ENCODE results near the gene SPATS1. TPM values are rescaled to one million over a fixed set of nuclear protein-coding genes. Genes with fewer than 3 reads are reported as not detected.
"Not testable (repeated sequence)": the region's sequence is repeated elsewhere in the genome, so short reads cannot be mapped to it uniquely, and the experiment has no call there.

SPATS1 gene
- total and polyA plus RNA-seq, 7 donors = not detected

GRCh38 chr6:44342052-44342451 lies 398 bp upstream of the SPATS1 start:
- peaks cover 3 to 26% (median 6%) of the 10 kb centered on the region in 3 donors for H3K27me3 ChIP-seq (ENCODE audit: insufficient read depth in 3 of 3, low read length in 2 of 3)
- H3K27ac ChIP-seq = no peak overlapping the region
- intact Hi-C loops (cut with DNase I) = no loop called here
- peak in 1 of 4 donors; percentile 19 for ATAC-seq
- no peaks in the 10 kb centered on the region for H3K9me3 ChIP-seq
- TF ChIP-seq CTCF (IDR thresholded peaks at IDR 0.05) = no peak
- H3K36me3 ChIP-seq (ENCODE audit: insufficient read depth in 1 of 2, low read depth in 1 of 2) = no peaks in the 10 kb centered on the region
- H3K4me3 ChIP-seq = peak overlapping the region; percentile 7
- 48 to 63% (median 51%) methylated on average over 6 of the region's 6 CpGs for WGBS, 3 donors
- no peak for DNase-seq
- no peaks in the 10 kb centered on the region for H3K4me1 ChIP-seq

- DNase-seq; intact Hi-C loops (cut with DNase I); H3K9me3 ChIP-seq; H3K4me3 ChIP-seq; H3K36me3 ChIP-seq (ENCODE audit: insufficient read depth in 1 of 2, low read depth in 1 of 2); H3K4me1 ChIP-seq; H3K27ac ChIP-seq; ATAC-seq: not testable (repeated sequence)
- H3K27me3 ChIP-seq (ENCODE audit: insufficient read depth in 3 of 3, low read length in 2 of 3) = peaks cover 3 to 17% (median 6%) of the 10 kb centered on the region in 3 donors
- 76 to 80% (median 79%) methylated on average over 4 of the region's 4 CpGs for WGBS, 3 donors
These were observed 4.4 kb downstream of the SPATS1 start for GRCh38 chr6:44346818-44347217.

DNA sequence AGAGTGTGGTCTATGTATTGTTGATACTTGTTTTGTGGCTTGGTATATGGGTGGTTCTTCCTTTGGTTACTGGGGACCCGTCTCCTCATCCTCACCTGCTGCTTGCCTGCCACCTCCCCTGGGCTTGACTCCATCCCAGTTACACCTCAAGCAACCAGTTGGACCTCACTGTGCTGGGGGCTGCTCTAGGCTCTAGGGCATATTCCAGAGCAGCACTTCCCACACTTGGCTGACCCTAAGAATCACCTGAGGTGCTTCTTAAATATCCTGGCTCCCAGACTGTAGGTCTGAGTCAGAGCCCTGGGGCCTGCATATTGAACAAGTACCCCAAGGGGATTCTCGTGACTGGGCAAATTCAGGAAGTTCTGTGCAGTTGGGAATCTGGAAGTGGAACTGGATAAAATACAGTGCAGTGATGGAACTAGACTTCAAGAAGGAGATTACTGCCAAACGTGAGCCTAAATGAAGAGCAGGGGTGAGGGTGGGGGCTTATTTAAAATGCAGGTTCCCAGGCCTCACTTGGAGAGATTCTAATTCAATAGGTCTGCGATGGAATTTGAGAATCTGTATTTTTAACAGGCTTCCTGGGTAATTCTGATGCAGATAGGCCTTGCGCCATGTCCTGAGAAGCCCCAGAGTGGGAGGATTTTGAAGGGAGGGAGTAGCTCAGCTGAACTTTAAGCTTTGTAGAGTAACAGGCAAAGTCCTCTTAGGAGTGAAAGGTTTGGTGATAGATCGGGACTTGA lies 7.6 kb downstream of the SPATS1 start:
- Histone ChIP-seq H3K27me3 (ENCODE audit: insufficient read depth in 3 of 3, low read length in 2 of 3) (peaks cover 0 to 3% (median 0%) of the 10 kb centered on the region in 3 donors), H3K4me3 (no peak overlapping the region), H3K27ac (no peak overlapping the region), H3K9me3 (no peaks in the 10 kb centered on the region), H3K4me1 (no peaks in the 10 kb centered on the region), H3K36me3 (ENCODE audit: insufficient read depth in 1 of 2, low read depth in 1 of 2) (no peaks in the 10 kb centered on the region)
- no peak for TF ChIP-seq CTCF (IDR thresholded peaks at IDR 0.05)
- WGBS, 3 donors = 67 to 71% (median 67%) methylated on average over 6 of the region's 6 CpGs
- ATAC-seq (no peak), DNase-seq (no peak)
- intact Hi-C loops (cut with DNase I) = no loop called here

- H3K4me3 ChIP-seq; H3K27ac ChIP-seq; H3K9me3 ChIP-seq; DNase-seq; H3K36me3 ChIP-seq (ENCODE audit: insufficient read depth in 1 of 2, low read depth in 1 of 2); H3K27me3 ChIP-seq (ENCODE audit: insufficient read depth in 3 of 3, low read length in 2 of 3); intact Hi-C loops (cut with DNase I); ATAC-seq; H3K4me1 ChIP-seq: not testable (repeated sequence)
- 79 to 89% (median 79%) methylated on average over 4 of the region's 4 CpGs for WGBS, 3 donors
These were observed 8.2 kb downstream of the SPATS1 start for GRCh38 chr6:44350650-44350994.

- TF ChIP-seq CTCF (IDR thresholded peaks at IDR 0.05) = no peak
- no peak for ATAC-seq
- intact Hi-C loops (cut with DNase I) = no loop called here
- 89 to 93% (median 90%) methylated on average over 4 of the region's 4 CpGs for WGBS, 3 donors
- Histone ChIP-seq H3K27ac (no peak overlapping the region), H3K36me3 (ENCODE audit: insufficient read depth in 1 of 2, low read depth in 1 of 2) (no peaks in the 10 kb centered on the region), H3K4me1 (no peaks in the 10 kb centered on the region), H3K27me3 (ENCODE audit: insufficient read depth in 3 of 3, low read length in 2 of 3) (no peaks in the 10 kb centered on the region), H3K9me3 (no peaks in the 10 kb centered on the region), H3K4me3 (no peak overlapping the region)
- DNase-seq = no peak
These were observed 9.8 kb downstream of the SPATS1 start for GRCh38 chr6:44352259-44352658.

DNA sequence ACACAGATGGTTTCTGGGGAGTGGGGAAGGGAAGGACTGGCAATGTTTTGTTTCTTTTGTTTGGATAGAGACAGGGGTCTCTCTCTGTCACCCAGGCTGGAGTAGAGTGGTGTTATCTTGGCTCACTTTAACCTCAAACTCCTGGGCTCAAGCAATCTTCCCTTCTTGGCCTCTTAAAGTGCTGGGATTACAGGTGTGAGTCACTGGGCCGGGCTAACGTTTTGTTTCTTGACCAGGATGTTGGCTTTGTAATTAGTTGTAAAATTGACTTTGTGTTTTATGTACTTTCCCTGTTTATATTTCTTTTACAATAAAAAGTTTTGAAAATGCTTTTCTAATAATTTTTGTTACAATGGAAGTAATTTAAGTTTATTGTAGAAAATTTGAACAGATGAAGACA lies 10.9 kb downstream of the SPATS1 start:
- Histone ChIP-seq H3K27ac (no peak overlapping the region), H3K36me3 (ENCODE audit: insufficient read depth in 1 of 2, low read depth in 1 of 2) (no peaks in the 10 kb centered on the region), H3K9me3 (no peaks in the 10 kb centered on the region), H3K4me3 (no peak overlapping the region), H3K27me3 (ENCODE audit: insufficient read depth in 3 of 3, low read length in 2 of 3) (no peaks in the 10 kb centered on the region), H3K4me1 (no peaks in the 10 kb centered on the region)
- 57 to 68% (median 68%) methylated on average over 2 of the region's 2 CpGs for WGBS, 3 donors
- ATAC-seq (no peak), DNase-seq (no peak)
- no peak for TF ChIP-seq CTCF (IDR thresholded peaks at IDR 0.05)
- intact Hi-C loops (cut with DNase I) = no loop called here
